ENCODE results near the gene NSDHL. TPM values are rescaled to one million over a fixed set of nuclear protein-coding genes. Genes with fewer than 3 reads are reported as not detected.
"Not testable (repeated sequence)": the region's sequence is repeated elsewhere in the genome, so short reads cannot be mapped to it uniquely, and the experiment has no call there.

NSDHL gene
- total RNA-seq (2014; rRNA removed; shearing (Covaris generic)): 24.7 and 25.2 TPM in 2 replicates

DNA sequence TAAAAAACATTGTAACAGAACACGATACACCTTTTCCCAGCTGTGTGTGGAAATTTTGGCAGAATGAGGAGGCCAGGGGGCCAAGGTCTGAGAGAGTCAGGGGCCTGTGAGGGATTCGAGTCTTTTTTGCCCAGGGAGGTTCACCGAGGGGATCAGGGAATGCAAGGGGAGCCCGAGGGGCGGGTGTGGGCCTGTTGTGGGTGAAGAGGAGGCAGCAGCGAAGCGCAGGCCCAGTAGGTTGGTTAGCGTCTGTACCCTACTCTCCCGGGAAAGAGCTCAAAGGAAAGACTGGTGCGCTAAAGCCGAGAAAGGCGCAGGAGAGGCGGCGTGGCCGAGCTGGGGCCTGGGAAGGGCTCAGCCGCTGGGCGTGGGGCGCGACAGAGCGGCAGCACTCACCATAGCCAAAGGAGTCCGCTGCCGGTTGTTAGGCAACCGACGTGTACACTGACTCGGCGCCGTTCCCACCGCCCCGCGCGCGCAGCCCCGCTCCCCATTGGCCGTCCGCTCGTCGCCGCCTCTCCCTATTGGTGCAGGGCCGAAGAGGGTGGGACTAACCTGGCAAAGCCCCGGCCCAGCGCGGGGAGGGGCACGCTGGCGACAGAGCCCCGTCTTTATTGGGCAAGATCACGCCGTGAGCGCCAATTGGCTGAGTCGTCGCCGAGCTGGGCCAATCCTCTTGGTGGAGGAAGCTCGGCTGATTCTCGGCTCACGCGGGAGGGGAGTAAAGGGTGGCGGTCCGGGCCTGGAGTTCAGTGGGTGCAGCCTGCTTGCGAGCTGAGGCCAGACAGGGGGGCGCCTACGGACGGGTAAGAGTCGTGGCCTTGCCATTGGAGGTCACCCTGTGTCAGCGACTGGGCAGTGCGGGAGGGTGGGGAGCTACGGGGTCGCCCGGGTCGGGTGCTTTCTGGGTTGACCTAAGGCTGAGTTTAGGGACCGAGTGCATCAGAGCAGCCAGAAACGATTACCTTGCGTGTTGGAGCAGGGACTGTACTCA, at the start of gene NSDHL, which contains the start of gene CETN2:
Gene NSDHL, plus strand, starts transcription at position 752 of the 994 bp plus-strand sequence. CDS start 15,262 bp downstream, outside the sequence.
Gene CETN2, minus strand, starts transcription at position 446 of the 994 bp plus-strand sequence. Its CDS starts 47 bp downstream, at position 399.
- DNase-seq: peak; percentile 92 to 93
- no peaks in the 10 kb centered on the region for H3K27me3 ChIP-seq
- no peaks in the 10 kb centered on the region for H3K4me1 ChIP-seq
- H3K36me3 ChIP-seq: no peaks in the 10 kb centered on the region
- peak within 1 kb of the TSS; percentile 35 for H3K27ac ChIP-seq
- peak within 1 kb of the TSS; percentile 65 for H3K4me3 ChIP-seq
- H3K9me3 ChIP-seq (replicated peaks): no peaks in the 10 kb centered on the region

- not testable (repeated sequence) for H3K4me3 ChIP-seq; DNase-seq; H3K27ac ChIP-seq; H3K9me3 ChIP-seq (replicated peaks); H3K36me3 ChIP-seq; H3K4me1 ChIP-seq; H3K27me3 ChIP-seq
These were observed 43.8 kb upstream of the NSDHL start for GRCh38 chrX:152787062-152787461.

DNA sequence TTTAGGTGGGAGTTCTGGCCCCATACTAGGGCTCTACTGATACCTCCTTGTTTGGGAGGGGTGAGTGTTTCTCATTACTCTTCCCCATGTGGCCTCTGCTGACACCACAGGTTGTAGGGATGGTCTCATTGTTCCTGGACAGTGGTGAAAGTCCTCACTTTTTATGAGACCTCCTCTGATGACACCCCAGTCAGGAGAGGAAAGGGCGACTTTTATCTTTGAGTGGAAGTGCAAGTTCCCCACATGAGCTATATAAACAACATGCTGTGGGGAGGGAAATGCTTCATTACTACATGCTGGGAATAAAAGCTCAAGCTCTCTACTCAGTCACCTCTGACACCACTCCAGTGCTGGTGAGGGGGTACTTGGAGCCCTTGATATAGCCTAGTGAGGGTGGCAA, 31.9 kb upstream of the NSDHL start:
- DNase-seq: no peak
- H3K27me3 ChIP-seq: no peaks in the 10 kb centered on the region
- no peak overlapping the region for H3K27ac ChIP-seq
- no peaks in the 10 kb centered on the region for H3K4me1 ChIP-seq
- H3K36me3 ChIP-seq: no peaks in the 10 kb centered on the region
- no peak overlapping the region for H3K4me3 ChIP-seq
- no peaks in the 10 kb centered on the region for H3K9me3 ChIP-seq (replicated peaks)

GRCh38 chrX:152806035-152806434, 24.8 kb upstream of the NSDHL start:
- H3K27me3 ChIP-seq: no peaks in the 10 kb centered on the region
- H3K9me3 ChIP-seq (replicated peaks): no peaks in the 10 kb centered on the region
- no peaks in the 10 kb centered on the region for H3K4me1 ChIP-seq
- peak; percentile 16 to 39 for DNase-seq
- H3K4me3 ChIP-seq: no peak overlapping the region
- H3K36me3 ChIP-seq: no peaks in the 10 kb centered on the region
- H3K27ac ChIP-seq: no peak overlapping the region

DNA sequence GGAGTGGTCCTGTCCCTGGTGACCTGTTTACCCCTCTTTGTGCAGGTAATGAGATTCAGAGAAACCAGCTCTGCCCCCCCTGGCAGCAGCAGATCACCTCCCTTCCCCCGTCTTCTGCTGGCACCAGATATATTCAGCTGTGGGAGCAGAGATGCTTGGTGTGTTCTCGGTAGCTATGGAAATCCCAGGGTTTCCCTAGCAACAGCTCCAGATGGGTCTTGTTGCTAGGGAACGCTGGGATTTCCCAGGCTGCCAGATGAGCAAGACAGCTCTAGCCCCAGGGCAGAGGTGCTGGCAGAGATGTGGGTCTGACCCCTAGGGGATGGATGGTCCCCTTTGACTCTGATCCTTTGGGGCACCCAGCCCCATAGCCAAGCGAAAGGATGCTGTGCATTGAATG, 20.5 kb upstream of the NSDHL start:
- no peaks in the 10 kb centered on the region for H3K27me3 ChIP-seq
- no peaks in the 10 kb centered on the region for H3K9me3 ChIP-seq (replicated peaks)
- no peak for DNase-seq
- no peaks in the 10 kb centered on the region for H3K36me3 ChIP-seq
- no peak overlapping the region for H3K27ac ChIP-seq
- no peaks in the 10 kb centered on the region for H3K4me1 ChIP-seq
- no peak overlapping the region for H3K4me3 ChIP-seq

GRCh38 chrX:152813206-152813605, 17.7 kb upstream of the NSDHL start:
- Histone ChIP-seq H3K9me3 (replicated peaks) (no peaks in the 10 kb centered on the region), H3K27ac (no peak overlapping the region), H3K27me3 (no peaks in the 10 kb centered on the region), H3K4me3 (no peak overlapping the region), H3K4me1 (no peaks in the 10 kb centered on the region), H3K36me3 (no peaks in the 10 kb centered on the region)
- DNase-seq: no peak

- H3K4me3 ChIP-seq: no peak overlapping the region
These were observed 16.8 kb upstream of the NSDHL start for GRCh38 chrX:152814048-152814447.

DNA sequence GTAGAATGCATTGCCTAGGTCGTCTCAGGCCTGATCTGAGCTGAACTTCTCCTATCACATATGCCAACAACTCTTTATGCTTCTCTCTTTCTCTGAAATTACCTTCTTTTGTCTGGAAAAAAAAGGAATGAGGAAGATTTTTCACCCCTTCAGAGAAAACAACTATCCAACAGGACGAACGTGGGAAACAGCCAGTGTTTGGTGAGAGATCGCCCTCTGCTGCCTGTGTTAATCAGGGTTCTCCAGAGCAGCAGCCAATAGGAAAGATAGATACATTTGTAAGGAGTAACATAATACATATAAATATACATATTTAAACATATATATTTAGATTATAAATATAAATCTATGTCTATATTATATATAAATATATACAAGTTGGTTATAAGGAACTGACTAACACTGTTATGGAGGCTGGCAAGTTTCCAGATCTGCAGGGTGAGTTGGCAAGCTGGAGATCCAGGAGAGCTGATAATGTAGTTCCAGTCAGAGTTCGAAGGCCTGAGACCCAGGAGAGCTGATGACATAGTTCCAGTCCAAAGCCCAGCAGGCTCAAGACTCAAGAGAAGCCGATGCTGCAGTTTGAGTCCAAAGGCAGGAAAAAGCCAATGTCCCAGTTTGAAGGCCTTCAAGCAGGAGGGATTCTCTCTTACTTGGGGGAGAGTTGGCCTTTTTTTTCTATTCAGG, 13.6 kb upstream of the NSDHL start:
- H3K27me3 ChIP-seq: no peaks in the 10 kb centered on the region
- H3K4me3 ChIP-seq: no peak overlapping the region
- no peak overlapping the region for H3K27ac ChIP-seq
- no peaks in the 10 kb centered on the region for H3K4me1 ChIP-seq
- DNase-seq: peak; percentile 8 to 39
- no peaks in the 10 kb centered on the region for H3K36me3 ChIP-seq
- H3K9me3 ChIP-seq (replicated peaks): no peaks in the 10 kb centered on the region

More at GRCh38 chrX:152814048-152814447, 16.8 kb upstream of the NSDHL start:
- Histone ChIP-seq H3K9me3 (replicated peaks) (no peaks in the 10 kb centered on the region), H3K4me1 (no peaks in the 10 kb centered on the region), H3K27me3 (no peaks in the 10 kb centered on the region), H3K27ac (no peak overlapping the region), H3K36me3 (no peaks in the 10 kb centered on the region)
- DNase-seq: no peak

GRCh38 chrX:152818356-152818755, 12.5 kb upstream of the NSDHL start:
- no peak overlapping the region for H3K4me3 ChIP-seq
- no peaks in the 10 kb centered on the region for H3K9me3 ChIP-seq (replicated peaks)
- DNase-seq: no peak
- H3K36me3 ChIP-seq: no peaks in the 10 kb centered on the region
- no peaks in the 10 kb centered on the region for H3K4me1 ChIP-seq
- no peak overlapping the region for H3K27ac ChIP-seq
- no peaks in the 10 kb centered on the region for H3K27me3 ChIP-seq

DNA sequence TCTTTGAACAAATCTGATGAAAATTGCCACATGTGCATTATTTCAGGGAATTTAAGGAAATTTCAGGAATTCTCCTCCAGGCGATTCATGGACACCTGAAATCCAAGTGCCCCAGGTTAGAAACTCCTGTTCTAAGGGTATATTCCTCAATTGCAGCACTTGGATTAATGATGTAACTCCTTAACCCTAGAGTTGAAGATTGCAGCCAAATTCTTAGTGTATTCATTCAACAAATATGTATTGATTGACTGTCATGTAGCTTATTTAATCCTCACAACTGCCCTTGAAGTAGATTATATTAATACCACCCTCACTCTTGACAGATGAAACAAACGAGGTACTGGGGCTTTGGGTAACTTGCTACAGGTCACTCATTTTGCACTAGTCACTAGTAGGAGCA, 11.6 kb upstream of the NSDHL start:
- no peaks in the 10 kb centered on the region for H3K4me1 ChIP-seq
- DNase-seq: no peak
- no peak overlapping the region for H3K27ac ChIP-seq
- H3K4me3 ChIP-seq: no peak overlapping the region
- no peaks in the 10 kb centered on the region for H3K9me3 ChIP-seq (replicated peaks)
- H3K36me3 ChIP-seq: no peaks in the 10 kb centered on the region
- no peaks in the 10 kb centered on the region for H3K27me3 ChIP-seq

DNA sequence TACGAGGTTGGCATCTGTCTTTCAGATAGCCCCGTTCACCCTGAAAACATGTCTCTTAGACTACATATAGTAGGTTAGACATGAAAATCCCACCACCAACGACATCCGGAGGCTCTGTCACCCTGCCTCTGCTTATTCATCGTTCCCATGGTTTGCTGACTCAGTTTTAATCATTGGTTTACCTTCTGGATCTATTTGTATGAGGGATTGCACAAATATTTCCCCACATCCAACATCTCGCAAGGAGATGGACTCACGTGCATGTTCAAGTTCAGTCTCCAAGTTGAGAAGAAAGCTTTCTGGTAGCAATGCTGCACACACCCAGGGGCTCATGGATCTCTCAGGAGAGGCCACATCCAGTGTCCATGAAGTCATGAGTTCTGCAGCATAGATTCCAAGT, 11.1 kb upstream of the NSDHL start:
- no peaks in the 10 kb centered on the region for H3K36me3 ChIP-seq
- H3K9me3 ChIP-seq (replicated peaks): no peaks in the 10 kb centered on the region
- H3K27me3 ChIP-seq: no peaks in the 10 kb centered on the region
- no peak for DNase-seq
- H3K27ac ChIP-seq: no peak overlapping the region
- no peaks in the 10 kb centered on the region for H3K4me1 ChIP-seq
- H3K4me3 ChIP-seq: no peak overlapping the region

DNA sequence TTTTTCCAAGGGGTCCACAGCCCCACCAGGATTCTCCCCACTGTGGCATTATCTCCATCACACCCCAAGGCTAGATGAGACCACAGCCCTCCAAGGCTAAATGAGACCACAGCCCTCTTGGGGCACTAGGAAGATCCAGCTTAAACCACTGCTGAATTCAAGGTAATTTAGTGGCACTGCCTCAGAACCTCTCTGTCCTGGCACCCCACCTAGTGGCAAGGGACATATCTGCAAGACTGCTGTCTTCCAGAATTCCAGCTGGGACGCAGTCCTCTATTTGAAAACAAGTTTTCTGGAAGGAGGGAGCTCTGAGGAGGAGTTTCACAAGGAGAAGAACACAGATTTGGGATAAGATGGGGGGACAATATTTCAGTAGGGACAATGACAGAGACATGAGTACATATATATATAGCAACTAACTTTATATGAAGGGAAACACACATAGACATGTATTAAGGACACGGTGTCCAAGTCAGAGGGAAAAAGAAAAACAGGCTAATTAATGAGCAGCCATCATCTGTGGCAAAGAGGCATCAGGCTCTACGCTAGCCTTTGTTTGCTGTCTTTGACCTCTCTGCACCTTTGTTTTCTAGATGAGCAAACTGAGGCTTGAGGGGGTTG, 9.6 kb upstream of the NSDHL start:
- H3K27ac ChIP-seq: no peak overlapping the region
- H3K36me3 ChIP-seq: no peaks in the 10 kb centered on the region
- no peaks in the 10 kb centered on the region for H3K27me3 ChIP-seq
- no peak overlapping the region for H3K4me3 ChIP-seq
- peak; percentile 33 to 54 for DNase-seq
- no peaks in the 10 kb centered on the region for H3K4me1 ChIP-seq
- no peaks in the 10 kb centered on the region for H3K9me3 ChIP-seq (replicated peaks)

DNA sequence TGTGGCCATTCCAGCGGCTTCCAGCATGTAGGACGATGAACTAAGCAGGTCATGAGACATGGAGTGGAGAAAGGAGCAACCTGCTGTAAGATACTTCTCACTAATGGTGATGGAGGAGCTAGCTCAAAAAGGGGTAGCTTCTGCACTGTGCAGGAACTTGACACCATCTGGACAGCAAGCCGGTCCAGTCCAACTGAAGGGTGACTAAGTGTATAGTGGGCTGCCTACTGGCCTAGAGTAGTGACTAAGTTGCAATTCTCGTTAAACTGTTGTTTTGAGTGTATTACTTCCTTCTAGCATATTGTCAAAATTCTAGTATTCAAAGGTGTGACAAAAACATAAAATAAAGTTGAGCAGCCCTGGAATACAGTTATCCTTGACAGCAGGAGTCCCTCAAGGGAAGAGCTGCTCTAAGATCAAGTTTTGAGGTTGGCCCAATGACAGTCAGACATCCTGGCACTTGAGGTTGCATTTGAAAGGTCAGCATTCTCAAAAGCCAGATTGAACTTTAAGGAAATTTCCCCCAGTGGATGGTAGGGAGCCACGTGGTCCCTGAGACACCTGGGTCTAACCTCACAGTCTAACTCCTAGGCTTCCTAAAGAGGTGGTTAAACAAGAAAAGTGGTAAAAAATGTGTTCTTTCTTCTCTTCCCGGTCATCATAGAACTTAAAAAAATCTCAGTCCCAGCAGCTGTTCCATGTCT, 8.3 kb upstream of the NSDHL start:
- Histone ChIP-seq H3K27ac (no peak overlapping the region), H3K27me3 (no peaks in the 10 kb centered on the region), H3K4me1 (no peaks in the 10 kb centered on the region), H3K36me3 (no peaks in the 10 kb centered on the region), H3K9me3 (replicated peaks) (no peaks in the 10 kb centered on the region), H3K4me3 (no peak overlapping the region)
- no peak for DNase-seq

- no peak for DNase-seq
- H3K27ac ChIP-seq: no peak overlapping the region
- H3K27me3 ChIP-seq: no peaks in the 10 kb centered on the region
- H3K4me1 ChIP-seq: no peaks in the 10 kb centered on the region
- H3K36me3 ChIP-seq: no peaks in the 10 kb centered on the region
- no peak overlapping the region for H3K4me3 ChIP-seq
- H3K9me3 ChIP-seq (replicated peaks): no peaks in the 10 kb centered on the region
These were observed 7.2 kb upstream of the NSDHL start for GRCh38 chrX:152823657-152824056.

Data from SJCRH30 (cell line).